ENCODE results near the gene GLYAT.
"Not testable (repeated sequence)": the region's sequence is repeated elsewhere in the genome, so short reads cannot be mapped to it uniquely, and the experiment has no call there.

Gene GLYAT

DNA sequence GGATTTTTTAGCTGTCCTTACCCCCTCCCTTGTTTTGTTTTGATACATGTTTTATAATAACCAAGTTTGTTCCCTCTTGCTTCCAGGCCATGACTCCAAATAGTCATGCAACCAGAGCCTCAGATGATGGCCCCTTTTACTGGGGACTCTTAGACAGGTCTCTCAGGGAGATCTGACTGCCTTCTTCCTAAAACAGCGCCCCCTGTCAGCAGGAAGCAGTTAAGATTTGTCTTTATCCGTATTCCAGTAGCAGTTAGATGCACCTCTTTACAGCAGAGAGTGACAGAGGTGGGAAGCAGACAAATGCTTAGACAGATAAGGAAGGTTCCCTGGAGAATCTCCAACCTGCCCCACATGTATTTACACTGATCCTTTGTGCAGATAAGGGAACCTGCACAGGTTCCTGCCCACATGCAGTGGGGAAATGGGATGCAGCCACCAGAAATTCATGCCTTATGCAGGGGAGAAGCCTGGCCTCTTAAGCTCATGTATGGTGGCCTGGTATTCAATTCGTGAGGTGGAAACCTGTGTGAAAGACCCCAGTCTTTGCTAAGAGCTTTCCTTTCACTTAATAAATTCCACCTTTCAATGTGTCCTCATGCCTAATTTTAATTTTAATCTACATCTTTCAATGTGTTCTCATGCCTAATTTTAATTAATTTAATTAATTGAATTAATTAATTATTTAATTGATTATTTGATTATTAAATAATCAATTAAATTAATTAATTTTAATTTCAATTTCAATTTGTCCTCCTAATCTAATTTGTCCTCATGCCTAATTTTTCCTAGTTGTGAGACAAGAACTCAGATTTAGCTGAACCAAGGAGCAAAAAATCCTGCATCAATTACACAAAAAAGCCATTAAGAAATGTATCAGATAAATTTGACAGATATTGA is 11.5 kb upstream of the GLYAT start:
- no peak for DNase-seq

DNA sequence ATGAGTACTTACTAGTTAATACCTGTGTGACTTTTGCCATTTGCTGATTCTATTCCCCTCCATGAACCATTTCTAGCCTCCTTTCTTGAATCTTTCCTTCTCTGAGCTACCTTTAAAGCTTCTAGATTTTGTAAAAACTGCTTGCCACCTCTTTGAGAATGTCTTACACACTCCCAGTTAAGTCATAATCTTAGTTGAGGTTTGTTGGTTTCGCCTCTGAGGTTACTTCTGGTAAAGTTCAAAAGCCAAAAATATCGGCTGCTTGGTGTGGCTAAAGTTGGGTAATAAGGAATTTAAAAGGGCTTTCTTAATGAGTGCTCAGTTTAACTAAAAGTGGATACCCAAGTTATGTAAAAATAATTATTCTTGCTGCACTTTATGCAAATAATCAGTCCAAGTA is 10.4 kb upstream of the GLYAT start:
- DNase-seq: no peak

DNA sequence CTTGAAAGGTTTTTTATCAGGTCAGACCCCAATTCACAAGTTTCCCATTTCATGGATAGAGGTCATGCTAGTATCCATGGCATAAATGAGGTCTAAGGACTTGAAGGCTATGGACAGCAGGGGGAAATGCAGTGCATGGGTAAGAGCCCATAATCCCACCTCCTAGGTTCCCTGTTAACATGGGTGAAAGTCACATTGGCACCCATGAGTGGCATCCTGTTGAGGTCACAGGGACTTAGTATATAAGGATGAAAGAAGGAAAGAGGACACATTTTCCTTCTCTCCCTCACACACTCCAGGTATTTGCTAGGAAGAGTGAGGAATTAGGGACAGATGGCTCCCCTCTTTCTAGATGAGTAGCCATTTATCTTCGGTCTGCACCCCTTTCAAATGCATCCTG is 9.4 kb upstream of the GLYAT start:
- DNase-seq: no peak

DNA sequence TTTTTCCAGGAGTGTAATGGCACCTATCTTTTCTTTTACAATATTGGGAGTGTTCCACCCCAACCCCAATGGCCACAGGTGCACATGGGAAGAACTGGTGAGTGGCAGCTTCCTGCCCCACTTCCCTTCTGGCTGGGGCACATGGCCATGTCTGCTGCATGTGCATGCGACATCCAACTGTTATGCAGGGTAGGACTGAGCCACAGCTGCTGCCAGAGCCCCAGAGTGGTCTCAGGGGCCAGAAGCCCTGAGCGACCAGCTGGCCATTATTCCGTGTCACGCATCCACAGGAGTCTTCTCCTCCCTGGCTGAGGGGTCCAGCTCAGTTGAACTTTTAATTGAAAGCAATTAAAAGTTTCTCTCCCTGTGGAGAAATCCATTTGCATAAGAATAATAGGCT is 8.7 kb upstream of the GLYAT start:
- DNase-seq: no peak

DNA sequence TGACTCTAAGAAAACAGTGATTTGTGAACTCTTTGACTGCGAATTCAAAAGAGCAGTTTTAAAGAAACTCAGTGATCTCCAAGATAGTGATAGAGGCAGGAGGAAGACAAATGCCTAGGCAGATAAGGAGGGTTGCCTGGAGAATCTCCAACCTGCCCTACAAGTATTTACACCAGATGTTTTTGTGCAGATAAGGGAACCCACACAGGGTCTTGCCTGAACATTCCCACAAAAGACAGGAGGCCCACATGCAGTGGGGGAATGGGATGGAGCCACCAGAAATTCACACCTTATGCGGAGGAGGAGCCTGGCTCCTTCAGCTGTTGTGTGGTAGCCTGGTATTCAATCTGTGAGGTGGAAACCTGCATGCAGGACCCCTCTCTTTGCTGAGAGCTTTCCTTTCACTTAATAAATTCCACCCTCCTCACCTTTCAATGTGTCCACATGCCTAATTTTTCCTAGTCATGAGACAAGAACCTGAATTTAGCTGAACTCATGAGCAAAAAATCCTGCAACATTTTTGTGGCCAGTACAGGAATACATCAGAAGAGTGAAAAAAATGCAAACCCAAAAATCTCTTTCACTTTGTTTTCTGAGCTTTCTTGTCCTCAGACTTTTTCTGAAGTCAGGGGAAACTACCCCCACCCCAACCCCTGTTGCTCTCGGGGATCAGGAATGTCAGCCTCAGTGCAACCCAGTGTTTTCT is 8.1 kb upstream of the GLYAT start:
- no peak for DNase-seq

DNA sequence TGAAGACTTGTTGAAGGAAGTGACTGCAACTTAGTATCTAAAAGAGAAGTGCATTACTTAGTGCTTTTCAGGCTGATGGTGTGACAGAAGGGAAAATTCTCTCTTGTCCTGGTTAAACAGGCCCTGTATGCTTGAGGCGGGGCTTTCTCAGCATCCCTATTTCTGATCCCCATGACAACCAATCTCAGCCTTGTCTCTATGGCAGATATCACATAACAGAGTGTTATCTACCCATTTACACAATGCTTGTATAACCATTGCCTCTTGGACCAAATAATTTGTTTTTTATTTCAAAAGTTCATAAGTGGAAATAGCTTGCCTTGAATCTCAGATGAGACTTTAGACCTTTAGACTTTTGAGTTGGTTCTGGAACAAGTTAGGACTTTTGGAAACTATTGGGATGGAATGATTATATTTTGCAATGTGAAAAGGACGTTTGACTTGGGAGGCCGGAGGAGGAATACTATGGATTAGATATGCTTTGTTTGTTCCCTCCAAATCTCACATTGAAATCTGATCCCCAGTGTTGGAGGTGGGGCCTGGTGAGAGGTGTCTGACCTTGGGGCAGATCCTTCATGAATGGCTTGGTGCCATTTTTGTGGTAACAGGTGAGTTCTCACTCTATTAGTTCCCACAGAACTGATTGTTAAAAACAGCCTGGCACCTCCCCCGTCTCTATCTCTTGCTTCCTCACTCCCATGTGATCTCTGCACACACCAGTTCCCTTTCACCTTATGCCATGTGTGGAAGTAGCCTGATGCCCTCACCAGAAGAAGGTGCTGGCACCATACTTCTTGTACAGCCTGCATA is 3.1 kb upstream of the GLYAT start:
- DNase-seq: no peak

DNA sequence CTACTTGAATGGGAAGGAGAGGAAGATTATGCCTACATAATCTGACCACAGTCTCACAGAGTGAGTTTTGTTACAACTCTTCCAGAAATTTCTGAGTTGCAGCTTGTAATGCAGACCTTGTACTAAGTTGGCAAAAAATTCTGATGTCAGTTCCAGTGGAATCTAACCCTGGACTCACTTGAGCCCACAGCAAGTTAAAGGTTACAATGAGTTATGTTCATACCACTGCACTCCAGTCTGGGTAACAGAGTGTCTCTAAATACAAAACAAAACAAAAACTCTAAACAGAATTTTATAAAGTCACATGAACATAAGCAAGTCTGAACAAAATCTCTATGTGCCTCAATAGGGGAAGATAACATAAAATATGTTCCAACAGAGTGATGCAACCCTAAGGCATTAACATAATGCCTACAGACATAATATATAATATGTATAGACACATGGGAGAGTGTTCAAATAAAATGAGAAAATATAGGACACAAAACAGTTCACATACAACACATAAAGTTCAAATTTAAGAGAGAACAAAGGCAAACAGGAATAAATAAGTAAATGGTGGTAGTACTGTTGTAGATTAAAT is 1.1 kb downstream of the GLYAT start:
- no peak for DNase-seq

DNA sequence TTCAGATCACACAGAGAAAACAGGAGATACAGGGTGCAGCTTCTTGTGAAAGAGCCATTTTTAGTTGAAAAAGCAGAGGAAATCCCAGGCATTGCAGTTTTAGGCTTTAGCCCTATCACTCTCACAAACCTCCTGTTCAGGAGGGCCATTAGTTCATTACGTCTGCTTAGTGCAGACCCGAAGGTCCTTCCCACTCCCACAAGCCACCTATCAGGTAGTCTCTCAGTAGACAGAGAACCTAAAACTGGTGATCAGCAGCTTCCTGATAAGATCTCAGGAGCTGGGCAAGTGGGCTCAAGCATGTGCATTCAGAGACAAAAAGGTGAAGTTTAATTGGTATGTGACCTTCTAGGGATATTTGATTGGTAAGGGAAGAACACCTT is 4.3 kb downstream of the GLYAT start:
- DNase-seq: no peak

DNA sequence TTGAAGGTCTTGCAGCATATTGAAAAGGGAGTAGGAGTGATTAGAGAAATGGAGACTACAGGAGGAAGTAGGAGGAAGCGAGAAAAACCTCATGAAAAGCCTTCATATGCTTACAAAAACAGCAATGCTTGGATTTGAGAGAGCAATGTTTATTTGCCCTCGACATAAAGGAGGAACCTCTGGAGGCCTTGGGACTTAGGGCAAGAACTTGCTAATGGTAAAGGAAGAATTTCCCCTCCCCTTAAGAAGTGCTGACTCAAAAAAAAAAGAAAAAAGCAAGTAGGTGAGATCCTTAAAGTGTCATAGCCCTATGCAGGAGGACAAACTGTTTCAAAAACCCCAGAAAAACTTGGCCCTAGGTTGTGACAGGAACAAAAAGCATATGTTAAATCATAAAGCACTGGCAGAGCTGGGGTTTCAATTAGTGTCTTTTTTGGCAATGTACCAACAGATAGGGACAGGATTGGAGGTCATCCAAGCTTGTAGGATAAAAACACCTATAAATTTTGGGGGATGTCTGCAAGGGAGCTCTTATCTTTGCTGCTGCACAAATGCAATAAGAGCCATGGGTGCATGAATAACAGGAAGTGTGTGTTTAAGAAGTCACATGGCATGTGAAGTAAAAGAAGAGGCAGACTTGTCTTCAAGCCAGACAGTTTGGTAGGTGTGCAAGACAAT is 4.9 kb downstream of the GLYAT start:
- DNase-seq: no peak

DNA sequence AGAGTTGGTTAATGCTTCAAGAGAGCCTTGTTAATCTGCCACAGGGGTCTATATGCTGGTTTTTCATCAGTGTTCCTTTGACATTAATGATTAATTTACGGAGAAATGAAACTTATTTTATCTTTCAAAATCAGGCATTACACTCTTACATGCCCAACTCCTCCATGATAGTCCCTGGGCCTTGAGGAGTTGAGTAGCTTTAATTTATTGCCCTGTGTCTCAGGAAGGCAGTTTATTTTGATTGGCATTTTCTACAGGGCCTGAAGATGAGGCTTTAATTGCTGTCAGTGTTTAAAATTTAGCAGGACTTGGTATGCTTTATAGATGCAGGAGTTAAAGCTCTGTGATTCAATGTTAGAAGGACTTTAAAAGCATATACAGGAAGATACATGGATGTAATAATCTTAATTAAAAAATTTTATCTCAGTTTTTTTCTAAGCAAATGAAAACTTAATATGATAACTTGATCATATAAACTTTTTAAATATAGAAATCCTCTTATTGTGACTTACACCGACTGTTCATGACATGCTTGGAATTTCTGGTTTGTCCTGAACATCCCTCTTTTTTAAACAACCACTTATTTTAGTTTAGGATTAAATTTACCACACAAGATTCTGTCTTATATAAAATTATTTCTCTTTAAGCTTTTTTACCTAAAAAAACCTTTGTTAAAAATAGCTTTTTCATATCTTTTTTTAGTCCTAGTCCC is 12.2 kb downstream of the GLYAT start:
- DNase-seq: no peak

DNA sequence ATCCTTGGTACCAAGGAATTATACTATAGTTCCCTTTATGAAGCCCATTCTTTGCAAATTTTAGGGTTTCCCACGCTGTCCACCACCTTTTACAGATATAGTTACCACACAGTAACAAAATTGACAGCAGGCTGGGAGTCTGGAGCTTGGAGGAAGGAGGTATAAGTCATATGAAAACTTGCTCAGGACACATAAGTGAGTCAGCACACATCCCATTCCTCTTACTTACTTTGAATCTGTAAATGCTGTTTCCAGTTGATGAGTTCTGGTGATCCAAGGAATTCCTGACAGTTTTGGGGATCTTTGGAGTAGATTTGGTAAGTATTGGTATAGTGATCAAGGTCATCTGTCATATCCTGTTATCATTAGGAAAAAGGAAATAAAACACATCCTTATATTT is 19.2 kb downstream of the GLYAT start:
- DNase-seq: no peak

DNA sequence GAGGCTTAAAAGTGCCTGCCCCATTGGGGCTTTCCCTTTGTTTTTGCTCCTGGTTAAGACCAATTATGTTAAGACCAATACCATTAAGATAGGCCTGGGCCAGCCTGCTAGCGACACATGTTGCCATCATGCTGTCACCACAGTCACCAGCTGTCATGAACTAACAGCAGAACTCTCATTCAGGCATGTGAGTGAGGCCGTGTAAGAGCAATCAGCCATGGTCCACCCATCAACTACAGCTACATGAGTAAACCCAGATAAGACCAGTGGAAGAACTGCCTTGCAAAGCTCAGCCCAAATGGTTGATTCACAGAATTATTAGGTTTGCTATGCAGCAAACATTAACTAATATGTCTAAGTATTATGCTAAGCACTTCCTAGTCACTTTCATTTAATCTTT is 19.9 kb downstream of the GLYAT start:
- no peak for DNase-seq

DNA sequence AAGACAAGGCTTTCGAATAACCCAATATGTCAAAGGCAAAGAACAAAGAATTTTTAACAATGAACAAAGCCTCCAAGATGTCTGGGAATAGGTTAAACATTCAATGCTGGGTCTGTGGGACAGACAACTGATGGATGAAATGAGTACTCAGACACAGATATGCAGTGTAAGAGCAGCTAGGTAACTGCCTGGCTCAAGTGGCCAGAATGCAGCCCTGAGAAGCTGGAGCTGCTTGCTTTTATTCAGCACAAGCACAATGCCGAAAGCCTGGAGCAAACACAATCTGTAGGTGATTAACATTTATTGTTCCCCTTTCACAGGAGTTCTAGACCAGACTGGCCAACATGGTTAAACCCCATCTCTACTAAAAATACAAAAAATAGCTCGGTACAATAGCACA is 24.0 kb downstream of the GLYAT start:
- DNase-seq: no peak

DNA sequence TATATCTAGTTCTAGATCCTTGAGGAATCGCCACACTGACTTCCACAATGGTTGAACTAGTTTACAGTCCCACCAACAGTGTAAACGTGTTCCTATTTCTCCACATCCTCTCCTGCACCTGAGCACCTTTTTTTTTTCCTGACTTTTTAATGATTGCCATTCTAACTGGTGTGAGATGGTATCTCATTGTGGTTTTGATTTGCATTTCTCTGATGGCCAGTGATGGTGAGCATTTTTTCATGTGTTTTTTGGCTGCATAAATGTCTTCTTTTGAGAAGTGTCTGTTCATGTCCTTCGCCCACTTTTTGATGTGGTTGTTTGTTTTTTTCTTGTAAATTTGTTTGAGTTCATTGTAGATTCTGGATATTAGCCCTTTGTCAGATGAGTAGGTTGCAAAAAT is 34.9 kb downstream of the GLYAT start:
- DNase-seq: not testable (repeated sequence)

DNA sequence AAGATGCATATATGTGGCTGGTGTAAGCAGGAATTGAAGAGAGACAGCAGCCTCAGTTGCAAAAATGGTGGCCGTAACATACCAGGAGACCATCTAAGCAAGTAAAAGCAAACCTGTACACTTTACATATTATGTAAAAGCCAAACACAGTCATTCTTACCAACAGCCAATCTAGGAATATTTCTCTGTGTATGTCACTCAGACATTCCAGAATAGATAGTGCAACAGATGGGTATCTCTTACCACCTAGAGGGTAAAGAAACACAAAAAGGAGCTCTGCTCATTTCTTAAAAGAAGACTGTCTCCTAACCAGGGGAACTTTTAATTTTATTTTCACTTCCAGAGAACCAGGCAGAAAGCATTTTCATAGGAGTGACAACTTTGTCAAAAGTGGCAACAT is 38.7 kb downstream of the GLYAT start:
- no peak for DNase-seq

DNA sequence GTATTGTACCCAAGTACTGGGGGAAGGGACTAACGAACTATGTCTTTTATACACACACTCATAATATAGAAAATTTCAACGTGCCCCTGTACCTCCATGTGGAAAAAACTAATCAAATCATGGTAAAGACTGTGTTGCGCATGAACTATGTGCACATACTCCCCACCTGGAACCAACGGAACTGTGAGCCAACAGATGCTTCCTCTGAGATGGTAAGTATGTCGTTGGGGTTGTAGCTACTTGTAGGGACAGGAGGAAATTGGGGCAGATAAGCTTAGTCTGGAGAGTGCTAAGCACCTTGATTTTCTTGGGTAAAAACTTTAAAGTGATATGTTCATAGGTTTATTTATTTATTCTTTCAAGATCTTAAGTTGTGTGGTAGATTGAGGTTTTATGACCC is 40.1 kb downstream of the GLYAT start:
- no peak for DNase-seq

DNA sequence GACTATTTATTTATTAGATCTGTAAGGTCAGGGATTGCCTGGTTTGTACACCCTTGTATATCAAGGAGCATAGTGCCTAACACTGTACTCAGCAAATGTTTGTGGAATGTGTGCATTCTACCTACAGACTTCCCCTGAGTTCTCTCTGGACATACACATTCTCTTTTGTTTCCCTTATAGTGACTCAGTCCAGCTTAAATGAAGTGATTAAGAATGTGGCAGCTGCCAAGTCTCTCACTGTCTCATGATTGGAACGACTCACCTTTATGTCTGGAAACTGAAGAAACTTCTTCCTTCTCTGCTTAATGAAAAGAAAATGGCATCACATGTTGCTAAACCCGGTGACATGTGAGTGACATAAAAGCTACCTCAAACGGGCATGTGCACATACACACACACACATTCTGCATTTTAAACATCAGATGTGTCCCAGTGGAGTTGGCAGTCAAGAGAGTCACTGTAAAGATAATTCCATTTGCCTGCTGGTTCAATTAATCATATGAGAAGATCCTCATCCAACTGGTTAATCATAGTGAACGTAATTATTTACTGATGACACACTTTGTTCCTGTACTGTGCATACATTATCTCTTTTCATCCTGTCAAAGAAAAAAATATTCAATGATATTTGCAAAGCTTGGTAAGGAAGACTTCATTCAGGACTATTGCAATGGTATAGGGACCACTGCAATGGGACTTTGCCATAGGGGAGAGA is 42.8 kb downstream of the GLYAT start:
- no peak for DNase-seq

DNA sequence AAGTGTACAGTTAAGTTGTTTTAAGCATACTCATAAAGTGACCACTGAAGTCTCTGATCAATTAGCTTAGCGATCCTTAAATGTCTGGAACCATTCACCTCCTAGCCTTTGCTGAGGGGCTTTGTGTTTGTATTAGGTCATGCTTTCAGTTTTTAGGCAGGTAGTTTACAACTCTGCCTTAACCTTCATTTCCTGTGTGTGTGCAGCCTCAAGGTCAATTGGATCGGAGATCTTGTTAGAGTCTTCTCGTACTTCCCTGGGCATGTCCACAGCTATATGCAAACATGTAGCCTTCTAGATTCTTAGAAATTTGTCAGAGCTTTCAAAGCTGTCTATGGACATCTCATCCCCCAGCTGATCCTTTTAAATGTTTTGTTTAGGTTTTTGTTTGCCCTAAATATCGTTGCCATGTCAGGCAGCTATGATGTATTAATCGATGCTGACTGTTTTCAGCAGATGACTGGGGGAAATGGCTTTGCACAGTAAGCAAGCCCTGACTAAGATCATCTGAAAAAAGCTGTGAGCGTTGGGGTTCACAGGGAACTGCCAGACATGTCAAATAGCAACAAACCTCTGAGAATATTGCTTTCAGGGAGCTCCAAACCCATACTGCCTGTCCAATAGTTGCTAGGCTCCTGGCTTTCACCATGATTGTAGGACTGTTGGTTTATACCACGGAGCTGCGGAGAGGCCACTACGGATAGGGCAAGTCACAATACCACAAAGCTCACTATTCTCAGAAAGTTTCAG is 45.6 kb downstream of the GLYAT start:
- DNase-seq: no peak

DNA sequence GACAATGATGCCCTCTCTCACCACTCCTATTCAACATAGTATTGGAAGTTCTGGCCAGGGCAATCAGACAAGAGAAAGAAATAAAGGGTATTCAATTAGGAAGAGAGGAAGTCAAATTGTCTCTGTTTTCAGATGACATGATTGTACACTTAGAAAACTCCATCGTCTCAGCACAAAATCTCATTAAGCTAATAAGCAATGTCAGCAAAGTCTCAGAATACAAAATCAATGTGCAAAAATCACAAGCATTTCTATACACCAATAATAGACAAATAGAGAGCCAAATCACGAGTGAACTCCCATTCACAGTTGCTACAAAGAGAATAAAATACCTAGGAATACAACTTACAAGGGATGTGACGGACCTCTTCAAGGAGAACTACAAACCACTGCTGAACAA is 49.1 kb downstream of the GLYAT start:
- DNase-seq: not testable (repeated sequence)
